Right cardiac atrium (tissue), 5 donors: ENCODE data around the gene STARD7. TPM values are rescaled to one million over a fixed set of nuclear protein-coding genes. Genes with fewer than 3 reads are reported as not detected.

ENCODE experiments used
- ATAC-seq, 2 donors: fragments of 200-7000 bp; cut with Tn5 transposase; one replicate each; pipeline versions ENCODE4 v1.8.0 to v1.9.1; 2020; ENCODE audit warnings: moderate library complexity in 2 of 2, mild to moderate bottlenecking in 1 of 2
- DNase-seq, 3 donors: peaks; one replicate each; pipeline ENCODE4 v3.0.0-alpha.2; 2020
- H3K27ac ChIP-seq: one replicate; pipeline ENCODE4 v1.5.1; 2013; ENCODE audit warnings: mild to moderate bottlenecking, low read length, control low read depth, moderate library complexity
- H3K27me3 ChIP-seq: one replicate; pipeline ENCODE4 v1.6.1; 2013; ENCODE audit not compliant: control insufficient read depth, insufficient read depth
- H3K4me1 ChIP-seq: one replicate; pipeline ENCODE4 v1.6.1; 2013; ENCODE audit warnings: low read length; ENCODE audit not compliant: control insufficient read depth, insufficient read depth
- H3K4me3 ChIP-seq: one replicate; pipeline ENCODE4 v1.5.1; 2013; ENCODE audit warnings: low read length, control low read depth
- H3K9me3 ChIP-seq: one replicate; pipeline ENCODE4 v1.6.1; 2013; ENCODE audit warnings: low read length; ENCODE audit not compliant: control insufficient read depth
- WGBS: extraction: QIAGEN DNeasy Blood & Tissue Kit; methylation state at CpG from one replicate; pipeline ENCODE4 v1.1.7; 2013; 5-methylcytosine and 5-hydroxymethylcytosine counted together
- intact Hi-C, 4 donors: fragments of 100-400 bp; cut with DNase I; formaldehyde crosslinking; loops; one replicate each; pipeline versions ENCODE4 v1.11.0 to v1.14.0; 2022 to 2023
- polyA plus RNA-seq: library from polyadenylated mRNA; stranded (reverse); fragments of 200-250 nt; gene quantifications from one replicate; pipeline ENCODE4 v1.2.3, GENCODE V29; 2013
- total RNA-seq, 4 donors: library from RNA; stranded (reverse); fragmentation: NEBNext Ultra II Directional; extraction: Animal tissue kit (Norgen Biotek cat#: 25700); gene quantifications; one replicate each; pipeline ENCODE4 v1.2.1, GENCODE V29; 2021
- donor health status: healthy with polysubstance abuse.
- donor health status: DM: no; HTN: yes; CAD: no.
- donor health status: DM: no; HTN: no; CAD: no.
- donor health status: DM: no; HTN: yes; CAD: no; lungs with severe emphysema.
- donor health status: DM: yes; HTN: yes; CAD: no.

Gene STARD7
- total and polyA plus RNA-seq, 5 donors = 61.9 to 184 (median 153) TPM

DNA sequence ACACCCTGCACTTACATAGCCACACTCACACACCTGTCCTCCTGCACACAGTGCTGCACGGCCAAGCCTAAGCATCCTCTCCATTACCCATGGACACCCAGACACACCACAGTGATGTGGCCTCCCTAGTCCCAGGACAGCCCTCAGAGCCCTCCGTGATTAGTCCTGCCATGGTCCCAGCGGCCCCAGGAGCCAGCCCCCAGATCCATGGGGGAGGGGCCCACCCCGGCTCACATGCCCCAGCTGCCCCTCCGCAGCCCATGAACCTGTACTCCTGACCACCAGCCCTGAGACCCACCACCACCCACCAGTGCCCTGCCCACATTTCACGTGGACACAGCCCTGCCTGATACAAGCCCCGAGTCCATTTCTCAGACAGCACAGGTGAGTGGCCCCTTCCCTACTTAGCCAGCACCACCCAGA, 55.3 kb downstream of the STARD7 start:
- WGBS = 84% methylated on average over 7 of the region's 7 CpGs
- intact Hi-C loops = no loop called here

DNA sequence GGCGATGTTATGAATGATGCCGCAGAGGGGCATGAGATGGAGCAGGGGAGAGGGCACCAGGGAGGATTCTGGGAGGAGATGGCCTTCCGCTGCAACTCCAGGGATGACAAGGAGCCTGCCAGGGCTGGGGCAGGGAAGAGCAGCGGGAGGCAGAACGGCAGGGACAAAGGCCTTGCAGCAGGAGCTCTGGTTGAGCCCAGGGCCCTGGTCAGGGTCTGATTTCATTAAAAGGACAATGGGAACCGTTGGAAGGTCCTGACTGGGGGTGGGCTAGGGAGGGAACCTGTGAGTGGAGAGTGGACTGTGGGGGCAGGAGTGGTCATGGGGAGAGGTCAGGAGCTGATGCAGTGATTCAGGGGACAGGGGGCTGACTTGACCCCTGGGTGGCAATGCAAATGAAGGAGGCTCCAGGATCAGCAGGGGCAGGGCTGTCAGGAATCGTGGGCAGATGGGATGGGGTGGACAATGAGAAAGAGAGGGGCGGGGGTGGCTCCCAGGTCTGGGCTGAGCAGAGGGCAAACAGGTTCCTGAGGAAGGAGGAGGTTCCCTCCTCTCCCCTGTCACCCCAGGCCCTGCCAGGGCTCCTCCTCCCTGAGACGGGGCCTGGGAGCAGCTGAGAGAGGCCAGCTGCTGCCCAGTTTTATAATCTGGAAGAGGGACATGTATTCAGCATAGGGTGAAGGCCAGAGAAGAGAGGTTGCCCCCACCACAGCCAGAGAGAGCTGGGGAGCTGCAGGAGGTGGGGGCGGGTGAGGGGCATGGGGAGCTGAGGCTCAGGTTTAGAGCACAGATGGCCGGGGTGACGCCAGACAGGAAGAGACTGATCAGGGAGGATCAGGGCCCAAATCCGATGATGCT, 56.1 kb downstream of the STARD7 start:
- H3K27ac ChIP-seq = no peak overlapping the region
- no peaks in the 10 kb centered on the region for H3K27me3 ChIP-seq
- H3K4me1 ChIP-seq = no peaks in the 10 kb centered on the region
- intact Hi-C loops = no loop called here
- no peaks in the 10 kb centered on the region for H3K9me3 ChIP-seq
- no peak for ATAC-seq
- DNase-seq = no peak
- no peak overlapping the region for H3K4me3 ChIP-seq
- 76% methylated on average over 13 of the region's 13 CpGs for WGBS

More for the DNA sequence above, 55.3 kb downstream of the STARD7 start:
- DNase-seq = no peak
- Histone ChIP-seq H3K27me3 (no peaks in the 10 kb centered on the region), H3K4me3 (no peak overlapping the region), H3K4me1 (no peaks in the 10 kb centered on the region), H3K27ac (no peak overlapping the region), H3K9me3 (no peaks in the 10 kb centered on the region)
- no peak for ATAC-seq

DNA sequence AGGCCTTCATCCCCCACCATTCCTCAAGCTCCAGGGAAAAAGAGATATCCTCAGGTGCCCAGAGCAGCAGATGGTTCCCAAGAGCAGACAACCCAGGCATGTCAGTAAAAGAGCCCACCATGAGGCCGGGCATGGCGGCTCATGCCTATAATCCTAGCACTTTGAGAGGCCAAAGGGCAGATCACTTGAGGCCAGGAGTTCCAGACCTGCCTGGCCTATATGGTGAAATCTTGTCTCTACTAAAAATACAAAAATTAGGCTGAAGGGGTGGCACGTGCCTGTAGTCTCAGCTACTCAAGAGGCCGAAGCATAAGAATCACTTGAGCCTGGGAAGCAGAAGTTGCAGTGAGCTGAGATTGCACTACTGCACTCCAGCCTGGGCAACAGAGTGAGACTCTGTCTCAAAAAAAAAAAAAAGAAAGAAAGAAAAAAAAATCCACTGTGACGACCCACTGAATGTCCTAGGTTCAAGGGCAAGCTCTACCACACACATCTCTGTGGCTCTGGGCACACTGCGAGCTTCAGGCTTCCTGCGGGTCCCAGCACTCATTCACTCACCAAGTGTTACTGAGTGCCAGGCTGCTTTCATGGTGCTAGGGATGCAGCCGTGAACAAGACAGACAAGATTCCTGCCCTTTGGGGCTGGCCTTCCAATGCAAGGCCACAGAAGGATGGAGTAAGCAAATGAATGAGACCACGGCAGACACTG, 56.9 kb downstream of the STARD7 start:
- H3K9me3 ChIP-seq = no peaks in the 10 kb centered on the region
- no peak overlapping the region for H3K4me3 ChIP-seq
- ATAC-seq = no peak
- 93% methylated on average over 9 of the region's 9 CpGs for WGBS
- intact Hi-C loops = no loop called here
- DNase-seq = no peak
- H3K27ac ChIP-seq = no peak overlapping the region
- H3K4me1 ChIP-seq = no peaks in the 10 kb centered on the region
- no peaks in the 10 kb centered on the region for H3K27me3 ChIP-seq

GRCh38 chr2:96150791-96151594, 57.6 kb downstream of the STARD7 start:
- no peak overlapping the region for H3K4me3 ChIP-seq
- ATAC-seq = no peak
- H3K27me3 ChIP-seq = no peaks in the 10 kb centered on the region
- H3K27ac ChIP-seq = no peak overlapping the region
- intact Hi-C loops = no loop called here
- no peaks in the 10 kb centered on the region for H3K4me1 ChIP-seq
- H3K9me3 ChIP-seq = no peaks in the 10 kb centered on the region
- no peak for DNase-seq
- WGBS = 93% methylated on average over 14 of the region's 14 CpGs

GRCh38 chr2:96150007-96150640, 58.5 kb downstream of the STARD7 start:
- no peak overlapping the region for H3K4me3 ChIP-seq
- DNase-seq (no peak), ATAC-seq (no peak)
- intact Hi-C loops = no loop called here
- no peaks in the 10 kb centered on the region for H3K4me1 ChIP-seq
- no peaks in the 10 kb centered on the region for H3K9me3 ChIP-seq
- WGBS = 96% methylated on average over 6 of the region's 6 CpGs
- H3K27ac ChIP-seq = no peak overlapping the region
- H3K27me3 ChIP-seq = no peaks in the 10 kb centered on the region

DNA sequence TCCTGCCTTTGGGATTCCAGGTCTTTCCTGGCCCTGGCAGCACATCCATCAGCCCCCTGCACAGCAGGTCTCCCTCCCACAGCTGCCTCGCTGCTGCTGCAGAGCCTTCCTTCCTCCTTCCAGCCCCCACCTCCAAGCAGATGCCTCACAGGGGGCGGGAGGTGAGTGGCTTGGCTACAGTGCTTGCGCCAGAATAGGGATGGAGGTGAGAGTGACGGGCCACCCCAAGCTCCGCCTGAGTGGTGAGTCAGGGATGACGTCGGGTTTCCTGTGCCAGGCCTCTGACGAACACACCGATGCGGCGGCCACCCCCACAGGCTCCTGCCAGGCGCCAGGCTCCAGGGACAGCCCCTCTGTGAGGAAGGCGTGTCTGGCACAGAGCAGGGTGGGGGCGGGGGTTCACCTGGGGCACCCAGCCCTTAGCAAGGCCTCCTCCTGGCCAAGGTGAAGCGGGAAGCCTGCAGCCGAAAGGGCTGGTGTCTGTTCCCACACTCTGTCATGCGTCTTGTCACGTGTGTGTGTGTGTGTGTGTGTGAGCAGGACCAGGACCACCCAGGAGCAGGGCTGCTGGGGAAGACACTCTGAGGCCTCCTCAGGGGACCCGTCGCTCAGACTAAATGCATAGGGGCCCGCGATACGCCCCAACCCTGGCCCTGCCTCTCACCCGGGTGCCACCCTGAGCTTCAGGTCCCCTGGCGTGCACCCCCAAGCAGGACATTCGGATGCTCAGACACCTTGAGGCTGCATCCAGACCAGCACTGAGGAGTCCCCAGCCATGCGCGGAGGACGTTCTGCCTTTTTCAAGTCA, 60.0 kb downstream of the STARD7 start:
- H3K4me3 ChIP-seq = no peak overlapping the region
- no peaks in the 10 kb centered on the region for H3K27me3 ChIP-seq
- ATAC-seq (peak; percentile 41 to 79), DNase-seq (peak; percentile 81 to 88 (median 85))
- no peaks in the 10 kb centered on the region for H3K4me1 ChIP-seq
- H3K27ac ChIP-seq = no peak overlapping the region
- 47% methylated on average over 29 of the region's 29 CpGs for whole genome bisulfite sequencing
- intact Hi-C loops = loop anchor here in 2 of 4 donors (10.0 kb wide), 1 partner anchor 116 kb away; the partner anchor contains the start of genes CIAO1 (in 2 of the 2) and TMEM127 (in 2 of the 2)
- no peaks in the 10 kb centered on the region for H3K9me3 ChIP-seq

GRCh38 chr2:96147593-96148201, 60.9 kb downstream of the STARD7 start:
- no peak for ATAC-seq

GRCh38 chr2:96146881-96147592, 61.6 kb downstream of the STARD7 start:
- no peak overlapping the region for H3K27ac ChIP-seq
- intact Hi-C loops = loop anchor here in 2 of 4 donors (10.0 kb wide), 1 partner anchor 118 kb away; the partner anchor contains the start of genes CIAO1 (in 2 of the 2) and TMEM127 (in 2 of the 2)
- H3K9me3 ChIP-seq = no peaks in the 10 kb centered on the region
- H3K4me1 ChIP-seq = no peaks in the 10 kb centered on the region
- WGBS = 71% methylated on average over 9 of the region's 9 CpGs
- no peak overlapping the region for H3K4me3 ChIP-seq
- ATAC-seq (no peak), DNase-seq (no peak)
- no peaks in the 10 kb centered on the region for H3K27me3 ChIP-seq

More at GRCh38 chr2:96147593-96148201, 60.9 kb downstream of the STARD7 start:
- H3K27me3 ChIP-seq = no peaks in the 10 kb centered on the region
- no peaks in the 10 kb centered on the region for H3K9me3 ChIP-seq
- H3K27ac ChIP-seq = no peak overlapping the region
- no peak overlapping the region for H3K4me3 ChIP-seq
- intact Hi-C loops = loop anchor here in 2 of 4 donors (10.0 kb wide), 1 partner anchor 117 kb away; the partner anchor contains the start of genes CIAO1 (in 2 of the 2) and TMEM127 (in 2 of the 2)
- 70% methylated on average over 9 of the region's 9 CpGs for WGBS
- DNase-seq = no peak
- H3K4me1 ChIP-seq = no peaks in the 10 kb centered on the region
